GM13976 (cell line): ENCODE data around the gene ARFGEF2.
A peak's percentile ranks its signal among the peaks of the same experiment; 100 is the strongest.

Source experiments
- DNase-seq: peaks from one replicate; pipeline ENCODE4 v3.0.0; 2012; ENCODE audit warnings: low spot score
- in situ Hi-C: fragments of 300-500 bp; cut with MboI; formaldehyde crosslinking; loops from one replicate; pipeline ENCODE4 v1.12.0; 2022; ENCODE audit warnings: low sequenced_read_pairs, mixed read lengths, inconsistent platforms; ENCODE audit not compliant: unreplicated experiment
- TF ChIP-seq, protein P1 (sequence below): IDR thresholded peaks from 2 replicates; pipeline ENCODE4 v1.5.1; 2012; ENCODE audit warnings: borderline replicate concordance, mild to moderate bottlenecking; ENCODE audit not compliant: insufficient read depth; ENCODE audit errors: extremely low read depth, missing control alignments, control extremely low read depth

The ARFGEF2 gene

GRCh38 chr20:49037962-49038387 is 116.5 kb downstream of the ARFGEF2 start:
- in situ Hi-C loops = no loop called here
- TF ChIP-seq, protein P1, sequence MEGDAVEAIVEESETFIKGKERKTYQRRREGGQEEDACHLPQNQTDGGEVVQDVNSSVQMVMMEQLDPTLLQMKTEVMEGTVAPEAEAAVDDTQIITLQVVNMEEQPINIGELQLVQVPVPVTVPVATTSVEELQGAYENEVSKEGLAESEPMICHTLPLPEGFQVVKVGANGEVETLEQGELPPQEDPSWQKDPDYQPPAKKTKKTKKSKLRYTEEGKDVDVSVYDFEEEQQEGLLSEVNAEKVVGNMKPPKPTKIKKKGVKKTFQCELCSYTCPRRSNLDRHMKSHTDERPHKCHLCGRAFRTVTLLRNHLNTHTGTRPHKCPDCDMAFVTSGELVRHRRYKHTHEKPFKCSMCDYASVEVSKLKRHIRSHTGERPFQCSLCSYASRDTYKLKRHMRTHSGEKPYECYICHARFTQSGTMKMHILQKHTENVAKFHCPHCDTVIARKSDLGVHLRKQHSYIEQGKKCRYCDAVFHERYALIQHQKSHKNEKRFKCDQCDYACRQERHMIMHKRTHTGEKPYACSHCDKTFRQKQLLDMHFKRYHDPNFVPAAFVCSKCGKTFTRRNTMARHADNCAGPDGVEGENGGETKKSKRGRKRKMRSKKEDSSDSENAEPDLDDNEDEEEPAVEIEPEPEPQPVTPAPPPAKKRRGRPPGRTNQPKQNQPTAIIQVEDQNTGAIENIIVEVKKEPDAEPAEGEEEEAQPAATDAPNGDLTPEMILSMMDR = no peak
- no peak for DNase-seq

DNA sequence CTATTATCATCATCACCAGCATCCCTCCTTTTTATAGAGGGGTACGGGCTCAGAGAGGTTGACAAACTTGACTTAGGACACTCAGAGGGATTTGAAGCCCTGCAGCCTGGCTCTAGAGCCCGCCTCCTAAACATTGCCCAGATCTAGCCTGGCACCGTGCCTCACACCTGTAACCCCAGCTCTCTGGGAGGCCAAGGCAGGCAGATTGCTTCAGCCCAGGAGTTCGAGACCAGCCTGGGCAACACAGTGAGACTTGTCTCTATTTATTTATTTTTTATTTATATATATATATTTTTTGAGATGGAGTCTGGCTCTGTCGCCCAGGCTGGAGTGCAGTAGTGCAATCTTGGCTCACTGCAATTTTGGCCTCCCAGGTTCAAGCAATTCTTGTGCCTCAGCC is 118.3 kb downstream of the ARFGEF2 start:
- in situ Hi-C loops = no loop called here
- DNase-seq = no peak
- TF ChIP-seq, protein P1 = no peak

DNA sequence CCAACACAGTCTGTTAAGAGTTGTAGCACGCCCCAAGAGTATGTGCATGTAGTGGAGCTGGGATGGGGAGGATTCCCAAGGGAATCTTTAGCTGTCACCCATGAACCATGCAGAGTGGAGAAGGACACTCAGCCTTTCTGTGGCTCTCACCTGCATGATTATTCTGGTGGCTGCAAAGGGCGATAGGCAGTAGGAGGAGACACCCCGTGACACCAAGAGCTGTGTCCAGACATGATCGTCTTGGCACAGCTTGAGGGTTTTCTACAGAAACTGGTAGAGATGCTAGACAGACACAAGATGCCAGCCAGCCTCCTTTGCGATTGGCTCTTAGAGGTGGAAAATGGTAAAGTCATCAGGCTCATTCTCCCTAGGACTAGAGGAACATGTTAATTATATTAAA is 121.5 kb downstream of the ARFGEF2 start:
- no peak for DNase-seq
- in situ Hi-C loops = no loop called here
- TF ChIP-seq, protein P1 = no peak

DNA sequence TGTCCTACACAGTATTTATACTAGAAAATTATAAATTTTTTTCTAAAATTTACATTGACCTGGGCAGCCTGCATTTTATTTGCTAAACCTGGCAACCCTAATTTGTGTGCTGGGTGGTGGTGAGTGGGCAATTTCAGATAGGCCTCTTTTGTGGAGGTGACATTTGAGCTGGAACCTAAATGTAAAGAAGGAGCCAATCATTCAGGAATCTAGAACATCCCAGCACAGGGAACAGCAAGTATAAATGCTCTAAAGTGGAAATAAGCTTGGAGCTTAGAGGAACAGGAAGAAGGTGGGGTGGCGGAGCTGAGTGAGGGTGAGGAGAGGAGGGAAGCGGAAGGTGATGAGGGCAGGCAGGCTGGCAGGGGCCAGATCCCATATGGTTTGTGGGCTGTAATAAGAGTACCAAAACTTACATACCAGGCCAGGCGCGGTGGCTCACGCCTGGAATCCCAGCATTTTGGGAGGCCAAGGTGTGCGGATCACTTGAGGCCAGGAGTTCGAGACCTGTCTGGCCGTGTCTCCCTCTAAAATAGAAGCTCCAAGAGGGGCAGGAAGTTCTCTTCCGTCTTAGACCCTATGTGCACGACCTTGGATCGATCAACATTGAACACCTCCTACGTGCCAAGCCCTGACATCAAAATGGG is 124.1 kb downstream of the ARFGEF2 start:
- DNase-seq = no peak
- TF ChIP-seq, protein P1 = no peak
- in situ Hi-C loops = no loop called here

DNA sequence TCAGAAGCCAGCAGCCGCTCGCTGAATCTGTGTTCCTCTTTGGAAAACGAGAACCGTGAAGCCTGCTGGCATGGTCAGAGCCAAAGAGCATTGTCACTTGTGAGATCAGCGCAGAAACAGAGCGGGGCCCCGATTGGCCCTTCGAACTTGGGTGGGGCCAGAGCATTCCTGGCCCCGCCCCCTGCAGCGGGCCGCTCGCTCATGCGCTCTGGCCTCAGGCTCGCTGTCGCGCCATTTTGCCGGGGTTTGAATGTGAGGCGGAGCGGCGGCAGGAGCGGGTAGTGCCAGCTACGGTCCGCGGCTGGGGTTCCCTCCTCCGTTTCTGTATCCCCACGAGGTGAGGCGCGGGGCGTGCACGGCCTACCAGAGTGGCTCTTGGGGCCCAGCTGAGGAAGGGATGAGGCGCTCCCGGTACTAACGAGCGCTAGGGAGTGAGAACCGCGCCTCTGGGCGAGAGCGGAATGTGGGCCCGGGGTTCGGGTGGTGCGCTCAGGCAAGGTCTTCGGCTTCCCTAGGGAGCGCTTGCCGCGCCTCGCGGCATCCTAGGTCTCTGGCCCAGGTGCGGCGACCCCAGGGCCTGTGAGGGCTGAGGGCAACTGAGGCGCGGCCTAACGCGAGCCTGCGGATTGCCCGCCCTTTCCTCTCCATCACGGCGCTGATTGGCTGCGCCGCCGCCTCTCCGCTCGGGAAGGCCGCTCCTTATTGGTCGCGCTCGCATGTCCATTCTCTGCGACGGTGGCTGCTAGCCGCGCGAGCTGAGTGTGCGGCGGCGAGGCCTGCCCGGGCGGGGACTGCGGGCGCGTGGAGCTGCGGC is 124.8 kb downstream of the ARFGEF2 start, which contains the start of gene CSE1L:
Gene CSE1L, plus strand, starts transcription at position 226 of the 814 bp plus-strand sequence. CDS start 12,152 bp downstream, outside the sequence.
- in situ Hi-C loops = no loop called here
- DNase-seq = peak; percentile 95
- TF ChIP-seq, protein P1 = no peak

- in situ Hi-C loops = no loop called here
- DNase-seq = no peak
- TF ChIP-seq, protein P1 = no peak
Observed at GRCh38 chr20:49052334-49052733, 130.8 kb downstream of the ARFGEF2 start.
